Spleen (tissue), 11 donors: ENCODE results near the gene SETD1B. TPM values are rescaled to one million over a fixed set of nuclear protein-coding genes. Genes with fewer than 3 reads are reported as not detected.

Experiments used
- DNase-seq: peaks from one replicate; pipeline ENCODE4 v3.0.0-alpha.2; 2020
- H3K27ac ChIP-seq, 8 donors: fragments of 200-600 bp; sonication (generic) in 7 of 8; 1 replicate in 4 of 8; 2 replicates in 4 of 8; pipeline versions ENCODE4 v1.5.0 to v1.8.0; 2016 to 2021; ENCODE audit warnings: inconsistent platforms in 4 of 8, mild to moderate bottlenecking in 4 of 8, moderate library complexity in 1 of 8
- H3K27me3 ChIP-seq, 7 donors: fragments of 200-600 bp; sonication (generic) in 6 of 7; replicated peaks in 1 of 7; 1 replicate in 4 of 7; 2 replicates in 3 of 7; pipeline versions ENCODE4 v1.5.0 to v1.8.0; 2016 to 2021; ENCODE audit warnings: inconsistent platforms in 3 of 7, mild to moderate bottlenecking in 1 of 7
- H3K36me3 ChIP-seq, 6 donors: fragments of 200-600 bp; sonication (generic) in 5 of 6; 1 replicate in 4 of 6; 2 replicates in 2 of 6; pipeline versions ENCODE4 v1.5.0 to v1.8.0; 2016 to 2021; ENCODE audit warnings: inconsistent platforms in 2 of 6
- H3K4me1 ChIP-seq, 6 donors: fragments of 200-600 bp; sonication (generic) in 5 of 6; 1 replicate in 3 of 6; 2 replicates in 3 of 6; pipeline versions ENCODE4 v1.5.0 to v1.8.0; 2016 to 2021; ENCODE audit warnings: inconsistent platforms in 3 of 6
- H3K4me3 ChIP-seq, 8 donors: fragments of 200-600 bp; sonication (generic) in 7 of 8; 1 replicate in 4 of 8; 2 replicates in 4 of 8; pipeline versions ENCODE4 v1.5.0 to v1.8.0; 2016 to 2021; ENCODE audit warnings: inconsistent platforms in 4 of 8, mild to moderate bottlenecking in 4 of 8, moderate library complexity in 2 of 8
- H3K9me3 ChIP-seq, 8 donors: fragments of 200-600 bp; sonication (generic) in 7 of 8; 1 replicate in 4 of 8; 2 replicates in 4 of 8; pipeline versions ENCODE4 v1.5.0 to v1.8.0; 2016 to 2021; ENCODE audit warnings: inconsistent platforms in 4 of 8
- POLR2A ChIP-seq, 3 donors: fragments of 450-650 bp; IDR thresholded peaks; one replicate each; pipeline ENCODE4 v1.5.1; 2017; ENCODE audit warnings: antibody characterized with exemption in 3 of 3, mild to moderate bottlenecking in 1 of 3
- POLR2AphosphoS5 ChIP-seq, 3 donors: sonication (generic); formaldehyde crosslinking; IDR thresholded peaks; one replicate each; pipeline ENCODE4 v1.5.1; 2017; ENCODE audit warnings: antibody characterized with exemption in 3 of 3
- WGBS, 5 donors: extraction: QIAGEN DNeasy Blood & Tissue Kit in 3 of 5; methylation state at CpG; one replicate each; pipeline versions ENCODE4 v1.1.5 to v1.1.7; 2013 to 2018; 5-methylcytosine and 5-hydroxymethylcytosine counted together
- intact Hi-C: fragments of 100-400 bp; cut with DNase I; formaldehyde crosslinking; loops from one replicate; pipeline ENCODE4 v1.15.0; 2023; ENCODE audit warnings: low total_unique reads
- polyA plus RNA-seq, 3 donors: library from polyadenylated mRNA; stranded (reverse); fragments of 200-250 nt; gene quantifications; one replicate each; pipeline ENCODE4 v1.2.1, GENCODE V29; 2013
- total RNA-seq, 7 donors: library from RNA; depleted of rRNA in 3 of 7; stranded (reverse); fragments of >200 nt in 3 of 7; fragmentation: NEBNext Ultra II Directional in 4 of 7; extraction: Animal tissue kit (Norgen Biotek cat#: 25700) in 4 of 7; gene quantifications; one replicate each; pipeline versions ENCODE4 v1.1.0 to v1.2.1, GENCODE V29; 2016 to 2021
- TF ChIP-seq, protein P1 (sequence below), 11 experiments: fragments of 200-600 bp in 7 of 11; fragments of 450-650 bp in 4 of 11; sonication (generic) in 4 of 11; IDR thresholded peaks in 8 of 11; conservative IDR thresholded peaks in 3 of 11; 1 replicate in 7 of 11; 2 replicates in 4 of 11; pipeline versions ENCODE4 v1.4.0 to v1.8.0; 2016 to 2021; ENCODE audit warnings: antibody characterized with exemption in 11 of 11, inconsistent platforms in 4 of 11, mild to moderate bottlenecking in 1 of 11
- donor health status: healthy with polysubstance abuse.
- donor health status: DM: no; HTN: no; CAD: no; lungs with moderate emphysema.
- donor health status: DM: no; HTN: no; CAD: no.
- donor health status: Bipolar disorder and iron deficiency.
- donor health status: healthy.
- donor health status: DM: no; HTN: no; CAD: no.
- donor health status: DM: yes; HTN: yes; CAD: no.

Gene SETD1B
- total and polyA plus RNA-seq, 10 donors, result 3.3 to 37.7 (median 22.1) TPM

DNA sequence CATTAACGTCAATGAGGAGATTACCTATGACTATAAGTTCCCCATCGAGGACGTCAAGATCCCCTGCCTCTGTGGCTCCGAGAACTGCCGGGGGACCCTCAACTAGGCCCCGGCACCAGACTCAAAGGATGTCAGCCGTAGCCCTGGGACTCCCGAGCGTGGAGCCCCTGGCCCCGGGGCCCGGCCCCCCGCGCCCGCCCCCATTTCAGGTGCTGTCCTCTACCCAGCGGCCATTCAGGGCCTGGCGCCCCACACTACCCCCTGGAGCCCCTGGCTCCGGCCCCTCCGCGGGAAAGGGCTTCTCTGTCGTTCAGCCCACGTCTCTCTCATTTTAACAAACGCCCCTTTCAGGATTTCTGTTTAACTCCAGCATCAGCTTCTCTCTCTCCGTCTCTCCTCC, 26.3 kb downstream of the SETD1B start:
- Histone ChIP-seq H3K4me1 (peaks cover 0 to 11% (median 0%) of the 10 kb centered on the region in 6 donors), H3K4me3 (no peak overlapping the region), H3K9me3 (no peaks in the 10 kb centered on the region), H3K27me3 (no peaks in the 10 kb centered on the region), H3K27ac (no peak overlapping the region), H3K36me3 (peaks cover 3 to 79% (median 60%) of the 10 kb centered on the region in 6 donors)
- DNase-seq, result no peak
- whole genome bisulfite sequencing, 5 donors, result 93 to 97% (median 94%) methylated on average over 22 to 23 of the region's 23 CpGs
- intact Hi-C loops, result no loop called here
- no peak for TF ChIP-seq POLR2AphosphoS5 (IDR thresholded peaks at IDR 0.05)
- TF ChIP-seq, protein P1, sequence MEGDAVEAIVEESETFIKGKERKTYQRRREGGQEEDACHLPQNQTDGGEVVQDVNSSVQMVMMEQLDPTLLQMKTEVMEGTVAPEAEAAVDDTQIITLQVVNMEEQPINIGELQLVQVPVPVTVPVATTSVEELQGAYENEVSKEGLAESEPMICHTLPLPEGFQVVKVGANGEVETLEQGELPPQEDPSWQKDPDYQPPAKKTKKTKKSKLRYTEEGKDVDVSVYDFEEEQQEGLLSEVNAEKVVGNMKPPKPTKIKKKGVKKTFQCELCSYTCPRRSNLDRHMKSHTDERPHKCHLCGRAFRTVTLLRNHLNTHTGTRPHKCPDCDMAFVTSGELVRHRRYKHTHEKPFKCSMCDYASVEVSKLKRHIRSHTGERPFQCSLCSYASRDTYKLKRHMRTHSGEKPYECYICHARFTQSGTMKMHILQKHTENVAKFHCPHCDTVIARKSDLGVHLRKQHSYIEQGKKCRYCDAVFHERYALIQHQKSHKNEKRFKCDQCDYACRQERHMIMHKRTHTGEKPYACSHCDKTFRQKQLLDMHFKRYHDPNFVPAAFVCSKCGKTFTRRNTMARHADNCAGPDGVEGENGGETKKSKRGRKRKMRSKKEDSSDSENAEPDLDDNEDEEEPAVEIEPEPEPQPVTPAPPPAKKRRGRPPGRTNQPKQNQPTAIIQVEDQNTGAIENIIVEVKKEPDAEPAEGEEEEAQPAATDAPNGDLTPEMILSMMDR (IDR thresholded peaks at IDR 0.05 in 8 of 11, conservative IDR thresholded peaks at IDR 0.05 in 3 of 11), result no peak
- no peak for TF ChIP-seq POLR2A (IDR thresholded peaks at IDR 0.05)

DNA sequence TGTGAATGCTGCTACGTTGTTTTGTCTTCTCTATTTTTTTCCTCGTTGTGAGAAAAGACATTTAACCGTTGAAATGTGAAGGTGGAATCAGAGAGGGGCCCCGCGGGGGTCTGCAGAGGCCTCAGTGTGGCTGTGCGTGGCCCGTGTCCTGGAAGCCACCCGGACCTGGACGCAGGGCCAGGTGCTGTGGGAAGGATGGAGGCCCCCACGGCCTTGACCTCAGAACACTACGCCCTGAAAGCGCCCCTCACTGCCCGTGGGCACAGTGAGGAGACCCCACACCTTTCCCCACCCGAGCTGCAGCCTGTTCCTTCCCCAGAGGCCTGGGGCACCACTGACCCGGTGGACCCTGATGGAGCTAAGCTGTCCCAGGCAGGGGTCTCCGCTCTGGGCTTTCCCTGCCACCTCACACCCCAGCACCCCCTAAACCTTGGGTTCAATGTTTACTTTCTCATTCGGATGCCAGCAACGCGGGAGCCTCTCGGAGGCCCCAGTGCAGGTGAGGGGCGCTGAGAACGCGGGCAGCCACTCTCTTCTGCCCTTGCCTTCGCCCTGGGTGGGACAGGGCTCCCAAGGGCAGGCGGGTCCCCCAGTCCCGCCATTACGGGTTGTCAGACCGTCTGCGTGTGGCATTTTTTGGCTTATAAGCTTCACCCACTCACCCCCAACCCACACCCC, 26.9 kb downstream of the SETD1B start:
- intact Hi-C loops, result no loop called here
- no peaks in the 10 kb centered on the region for H3K27me3 ChIP-seq
- H3K4me1 ChIP-seq, result peaks cover 0 to 15% (median 0%) of the 10 kb centered on the region in 6 donors
- WGBS, 5 donors, result 89 to 94% (median 92%) methylated on average over 26 to 29 of the region's 29 CpGs
- H3K27ac ChIP-seq, result no peak overlapping the region
- no peak overlapping the region for H3K4me3 ChIP-seq
- TF ChIP-seq, protein P1 (IDR thresholded peaks at IDR 0.05 in 8 of 11, conservative IDR thresholded peaks at IDR 0.05 in 3 of 11), result no peak
- TF ChIP-seq POLR2A (IDR thresholded peaks at IDR 0.05), result no peak
- TF ChIP-seq POLR2AphosphoS5 (IDR thresholded peaks at IDR 0.05), result peak in 1 of 3 donors; percentile 50
- DNase-seq, result no peak
- peaks cover 3 to 73% (median 60%) of the 10 kb centered on the region in 6 donors for H3K36me3 ChIP-seq
- no peaks in the 10 kb centered on the region for H3K9me3 ChIP-seq

DNA sequence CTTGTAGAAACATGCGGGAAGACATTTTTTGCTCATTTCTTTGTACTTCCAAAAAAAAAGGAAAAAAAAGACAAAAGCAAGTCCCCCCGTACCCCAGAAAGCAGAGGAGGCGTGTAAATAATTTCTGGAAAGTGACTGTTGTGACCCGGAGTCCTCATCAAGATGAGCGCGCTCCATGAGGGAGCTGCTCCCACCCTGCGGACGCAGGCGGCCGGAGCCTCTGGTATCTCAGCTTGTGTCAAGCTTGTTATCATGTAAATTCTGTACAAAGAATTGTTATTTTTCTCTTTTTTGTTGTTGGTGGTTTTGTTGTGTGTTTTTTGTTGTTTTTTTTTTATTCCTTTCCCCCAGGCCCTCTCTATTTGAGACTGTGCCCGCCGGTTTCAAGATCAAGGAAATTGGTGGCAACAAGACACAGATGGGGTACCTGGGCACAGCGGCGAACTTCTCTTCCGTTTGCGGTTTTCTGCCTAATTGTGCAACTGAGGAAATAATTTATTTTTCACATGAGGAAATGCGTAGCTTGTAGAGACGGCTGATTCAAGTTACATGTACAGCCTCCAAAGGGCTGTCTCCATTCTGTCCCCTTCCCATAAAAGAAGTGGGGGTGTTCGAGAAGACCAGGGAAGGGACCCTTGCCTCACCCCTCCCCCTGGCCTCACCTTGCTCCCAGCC, 27.9 kb downstream of the SETD1B start:
- WGBS, 5 donors, result 74 to 92% (median 80%) methylated on average over 19 of the region's 19 CpGs
- TF ChIP-seq, protein P1 (IDR thresholded peaks at IDR 0.05 in 8 of 11, conservative IDR thresholded peaks at IDR 0.05 in 3 of 11), result no peak
- TF ChIP-seq POLR2AphosphoS5 (IDR thresholded peaks at IDR 0.05) (no peak), POLR2A (IDR thresholded peaks at IDR 0.05) (no peak)
- Histone ChIP-seq H3K4me1 (peaks cover 0 to 18% (median 0%) of the 10 kb centered on the region in 6 donors), H3K27ac (peak overlapping the region in 6 of 8 donors; percentile 28 to 79 (median 74)), H3K9me3 (no peaks in the 10 kb centered on the region), H3K4me3 (no peak overlapping the region), H3K27me3 (no peaks in the 10 kb centered on the region), H3K36me3 (peaks cover 3 to 63% (median 57%) of the 10 kb centered on the region in 6 donors)
- no peak for DNase-seq
- intact Hi-C loops, result no loop called here

DNA sequence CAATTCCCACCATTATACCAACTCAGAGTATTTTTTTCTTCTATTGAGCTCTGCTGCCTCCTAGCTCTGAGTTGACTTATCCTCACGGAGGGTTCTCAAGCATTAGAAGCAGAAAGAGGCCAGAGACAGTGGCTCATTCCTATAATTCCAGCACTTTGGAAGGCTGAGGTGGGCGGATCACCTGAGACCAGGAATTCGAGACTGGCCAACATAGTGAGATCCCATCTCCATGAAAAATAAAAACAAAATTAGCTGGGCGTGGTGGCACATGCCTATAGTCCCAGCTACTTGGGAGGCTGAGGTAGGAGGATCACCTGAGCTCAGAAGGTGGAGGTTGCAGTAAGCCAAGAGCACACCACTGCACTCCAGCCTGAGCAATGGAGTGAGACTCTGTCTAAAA, 33.9 kb downstream of the SETD1B start:
- intact Hi-C loops, result no loop called here
- 71 to 88% (median 81%) methylated on average over 4 of the region's 4 CpGs for WGBS, 5 donors

More for the DNA sequence above, 33.9 kb downstream of the SETD1B start:
- H3K36me3 ChIP-seq, result peaks cover 0 to 4% (median under 1%) of the 10 kb centered on the region in 6 donors
- peaks cover 4 to 26% (median 11%) of the 10 kb centered on the region in 6 donors for H3K4me1 ChIP-seq
- no peaks in the 10 kb centered on the region for H3K9me3 ChIP-seq
- no peaks in the 10 kb centered on the region for H3K27me3 ChIP-seq
- DNase-seq, result no peak
- no peak overlapping the region for H3K4me3 ChIP-seq
- H3K27ac ChIP-seq, result no peak overlapping the region
- TF ChIP-seq POLR2A (IDR thresholded peaks at IDR 0.05), result no peak
- TF ChIP-seq, protein P1 (IDR thresholded peaks at IDR 0.05 in 8 of 11, conservative IDR thresholded peaks at IDR 0.05 in 3 of 11), result no peak
- TF ChIP-seq POLR2AphosphoS5 (IDR thresholded peaks at IDR 0.05), result no peak
